HEK293T (cell line): ENCODE data around the gene ELOA2.

Source experiments
- FOXK2 ChIP-seq: fragments of 450-650 bp; IDR thresholded peaks from 2 replicates; pipeline ENCODE4 v1.6.1; 2016; ENCODE audit warnings: mild to moderate bottlenecking
- L3MBTL2 ChIP-seq: fragments of 450-650 bp; conservative IDR thresholded peaks from 2 replicates; pipeline ENCODE4 v1.6.1; 2016; ENCODE audit warnings: mild to moderate bottlenecking
- ZNF384 ChIP-seq: fragments of 450-650 bp; IDR thresholded peaks from 2 replicates; pipeline ENCODE4 v1.6.1; 2016

DNA sequence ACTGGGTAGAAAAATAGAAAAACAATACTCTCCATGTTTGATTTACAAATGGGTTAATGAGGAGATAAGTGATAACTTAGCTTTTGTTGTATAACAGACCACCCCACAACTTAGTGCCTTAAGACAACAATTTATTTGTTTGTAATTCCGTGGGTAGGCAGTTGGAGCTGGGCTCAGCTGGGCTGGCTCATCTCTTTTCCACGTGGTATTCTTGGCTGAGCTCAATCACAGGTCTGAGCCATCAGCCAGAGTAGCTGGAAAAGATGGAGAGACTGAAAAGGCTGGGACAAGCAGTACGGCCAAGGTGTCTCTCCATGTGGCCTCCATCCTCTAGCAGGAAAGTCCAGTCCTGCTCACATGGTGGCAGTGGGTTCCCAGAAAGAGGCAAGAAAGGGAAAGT lies 32.2 kb upstream of the ELOA2 start:
- TF ChIP-seq ZNF384 (no peak), L3MBTL2 (no peak), FOXK2 (no peak)
